AG08396 (cell line): ENCODE measurements around the gene KIF26A.

Source experiments
- DNase-seq: peaks from one replicate; pipeline ENCODE4 v3.0.0; 2012; ENCODE audit warnings: low spot score, mixed read lengths

The KIF26A gene

DNA sequence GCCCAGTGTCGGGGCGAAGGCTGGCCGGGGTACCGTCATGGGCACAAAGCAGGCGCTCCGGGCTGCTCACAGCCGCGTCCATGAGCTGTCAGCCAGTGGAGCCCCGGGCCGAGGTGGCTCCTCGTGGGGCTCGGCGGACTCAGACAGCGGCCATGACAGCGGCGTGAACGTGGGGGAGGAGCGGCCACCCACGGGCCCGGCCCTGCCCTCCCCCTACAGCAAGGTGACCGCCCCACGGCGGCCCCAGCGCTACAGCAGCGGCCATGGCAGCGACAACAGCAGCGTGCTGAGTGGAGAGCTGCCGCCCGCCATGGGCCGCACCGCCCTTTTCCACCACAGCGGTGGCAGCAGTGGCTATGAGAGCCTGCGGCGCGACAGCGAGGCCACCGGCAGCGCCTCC lies 39.0 kb downstream of the KIF26A start:
- DNase-seq: no peak

GRCh38 chr14:104178279-104178678 lies 39.9 kb downstream of the KIF26A start:
- no peak for DNase-seq

GRCh38 chr14:104179126-104179525 lies 40.7 kb downstream of the KIF26A start:
- DNase-seq: no peak

- DNase-seq: no peak
Measured at GRCh38 chr14:104179564-104180129, 41.3 kb downstream of the KIF26A start.

DNA sequence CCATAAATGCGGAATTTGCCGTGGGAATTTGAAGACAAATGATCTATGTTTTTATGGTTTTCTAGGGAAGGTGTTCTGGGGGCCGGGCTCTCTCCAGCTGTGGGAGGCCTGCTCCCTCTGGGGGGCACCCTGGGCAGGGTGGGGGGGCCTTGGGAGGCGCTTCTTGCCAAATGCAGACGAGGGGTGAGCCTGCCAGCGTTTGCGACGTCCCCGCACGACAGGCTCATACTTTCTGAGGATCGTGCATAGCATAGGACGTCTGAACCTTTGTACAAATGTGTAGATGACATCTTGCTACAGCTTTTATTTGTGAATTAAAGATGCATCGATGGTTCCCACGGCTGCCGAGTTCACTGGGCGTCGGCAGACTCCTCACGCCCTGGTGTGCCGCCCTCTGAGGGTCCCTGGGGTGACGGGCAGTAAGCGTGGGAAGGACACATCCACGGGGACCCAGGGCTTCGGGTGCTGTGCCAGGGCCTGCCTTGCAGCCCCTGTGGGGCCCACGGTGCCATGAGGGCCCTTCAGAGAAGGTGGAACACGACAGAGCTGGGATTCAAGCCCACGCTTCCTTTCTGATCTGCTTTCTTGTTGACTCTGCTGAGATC lies 42.3 kb downstream of the KIF26A start:
- no peak for DNase-seq

DNA sequence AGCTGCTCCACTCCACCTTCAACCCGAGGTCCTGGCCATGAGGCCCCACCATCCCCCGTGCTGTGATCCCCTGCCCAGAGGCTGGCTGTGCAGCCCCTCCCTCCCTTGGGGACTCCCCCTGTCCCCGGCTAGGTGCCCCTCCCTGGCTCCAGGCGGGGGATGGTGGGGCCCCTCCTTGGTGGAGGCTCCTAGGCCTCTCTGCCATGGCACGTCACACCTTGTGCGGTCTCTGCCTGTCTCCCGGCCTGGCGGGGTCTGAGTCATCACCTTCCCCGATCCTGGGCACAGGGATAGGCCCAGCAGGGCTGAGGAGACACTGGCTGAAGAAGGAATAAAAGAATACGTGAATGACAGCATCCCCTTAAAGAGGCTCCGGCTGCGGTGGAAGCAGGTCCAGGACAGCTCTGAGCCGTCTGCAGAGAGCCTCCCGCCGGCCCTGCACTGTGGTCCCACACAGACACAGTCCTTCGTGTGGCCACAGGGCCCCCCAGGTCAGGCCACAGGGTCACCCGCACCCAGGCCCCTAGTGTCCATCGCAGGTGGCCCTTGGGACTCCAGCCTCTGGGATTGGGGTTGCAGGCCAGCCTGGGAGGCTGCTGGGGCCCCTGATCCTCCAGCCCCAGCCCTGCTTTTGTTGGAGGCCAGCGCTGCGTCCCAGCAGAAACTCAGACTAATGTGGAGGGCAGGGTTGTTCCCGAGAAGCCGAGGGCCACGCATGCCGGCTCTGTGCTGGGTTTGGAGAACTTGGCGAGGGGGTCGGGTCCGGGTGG lies 43.6 kb downstream of the KIF26A start:
- DNase-seq: no peak

- DNase-seq: no peak
Measured at GRCh38 chr14:104182857-104183425, 44.6 kb downstream of the KIF26A start.

DNA sequence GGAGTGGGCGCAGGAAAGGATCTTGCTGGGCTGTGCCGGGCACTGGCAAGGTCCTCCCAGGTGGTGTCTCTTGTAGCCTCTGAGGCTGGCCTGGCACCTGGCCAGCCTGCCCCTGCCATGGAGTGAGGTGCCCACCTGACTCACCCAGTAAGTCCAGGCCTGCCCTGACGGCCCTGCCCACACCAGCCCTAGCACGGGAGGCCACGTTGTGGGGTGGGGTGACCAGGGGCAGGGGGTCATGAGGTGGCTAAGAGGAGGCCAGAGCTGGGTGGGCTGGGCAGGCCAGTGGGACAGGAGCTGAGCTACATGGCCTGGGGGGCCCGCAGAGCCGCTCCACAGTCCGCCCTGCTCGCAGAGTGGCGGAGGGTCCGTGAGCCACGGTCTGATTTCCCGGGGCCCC lies 45.4 kb downstream of the KIF26A start:
- no peak for DNase-seq

DNA sequence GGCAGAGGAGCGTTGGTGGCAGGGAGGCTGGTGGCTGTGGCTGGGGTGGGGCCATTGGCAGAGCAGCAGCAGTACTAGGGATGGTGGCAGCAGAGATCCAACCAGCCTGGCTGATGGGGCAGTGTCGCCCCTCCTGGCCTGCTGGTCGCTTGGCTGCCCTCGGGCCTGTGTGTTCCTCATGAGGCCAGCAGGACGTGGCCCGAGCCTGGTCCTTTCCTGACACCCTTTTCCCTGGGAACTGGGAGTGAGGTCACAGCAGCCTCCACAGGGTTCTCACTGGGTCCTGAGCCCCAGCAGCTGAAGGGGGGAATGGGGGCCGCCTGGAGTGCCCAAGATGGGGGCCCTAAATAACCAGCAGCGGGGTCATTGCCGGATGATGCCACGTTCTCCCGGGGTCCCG lies 46.1 kb downstream of the KIF26A start:
- no peak for DNase-seq

DNA sequence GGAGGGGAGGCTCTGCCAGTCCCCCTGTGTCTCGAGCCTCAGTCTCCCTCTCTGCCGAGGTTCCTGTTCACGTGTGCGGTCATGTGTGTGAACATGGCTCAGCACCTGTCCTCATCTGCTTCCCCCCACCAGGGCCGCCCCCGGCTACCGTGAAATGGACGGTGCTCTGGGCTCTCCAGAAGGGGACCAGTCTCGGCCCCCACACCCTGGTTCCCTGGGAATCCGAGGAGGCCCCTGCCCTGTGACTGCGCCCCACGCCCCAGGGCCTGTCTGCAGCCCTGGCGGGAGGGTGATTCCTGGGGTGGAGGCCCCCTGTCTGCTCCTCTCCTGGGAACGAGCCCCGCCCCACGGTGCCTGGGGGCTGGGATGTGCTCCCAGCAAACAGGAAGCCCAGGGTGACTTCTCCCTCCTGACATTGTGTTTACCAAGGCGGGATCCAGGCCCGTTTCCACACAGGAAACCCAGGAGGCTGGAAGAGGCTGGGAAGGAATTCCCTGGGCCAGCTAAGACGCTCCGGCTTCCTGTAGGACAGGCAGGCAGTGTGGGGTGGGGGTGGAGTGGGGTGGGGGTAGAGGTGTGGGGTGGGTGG lies 46.6 kb downstream of the KIF26A start:
- peak; percentile 12 for DNase-seq

- no peak for DNase-seq
Measured at GRCh38 chr14:104185916-104186495, 47.6 kb downstream of the KIF26A start.

DNA sequence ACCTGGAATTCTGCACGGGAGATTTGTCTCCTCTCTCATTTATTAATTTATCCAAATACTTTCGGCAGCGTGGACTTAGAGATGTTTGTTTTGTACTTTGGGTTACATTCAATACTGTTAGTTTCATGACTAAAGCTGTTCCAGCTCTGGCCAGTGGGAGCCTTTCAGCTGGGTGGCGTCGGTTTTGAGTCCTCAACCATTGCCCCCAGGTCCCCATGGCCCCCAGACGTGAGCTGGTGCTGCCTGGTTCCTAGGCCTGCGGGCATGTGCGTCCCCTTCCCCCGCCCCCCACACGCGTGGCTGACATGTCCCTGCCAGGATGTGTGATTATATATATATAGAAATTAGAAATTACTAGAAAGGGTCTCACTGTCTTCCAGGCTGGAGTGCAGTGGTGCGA lies 48.2 kb downstream of the KIF26A start:
- DNase-seq: peak; percentile 16

- peak; percentile 21 for DNase-seq
Measured at GRCh38 chr14:104187121-104187889, 48.9 kb downstream of the KIF26A start.

GRCh38 chr14:104187931-104188726 lies 49.7 kb downstream of the KIF26A start:
- peak; percentile 11 for DNase-seq

DNA sequence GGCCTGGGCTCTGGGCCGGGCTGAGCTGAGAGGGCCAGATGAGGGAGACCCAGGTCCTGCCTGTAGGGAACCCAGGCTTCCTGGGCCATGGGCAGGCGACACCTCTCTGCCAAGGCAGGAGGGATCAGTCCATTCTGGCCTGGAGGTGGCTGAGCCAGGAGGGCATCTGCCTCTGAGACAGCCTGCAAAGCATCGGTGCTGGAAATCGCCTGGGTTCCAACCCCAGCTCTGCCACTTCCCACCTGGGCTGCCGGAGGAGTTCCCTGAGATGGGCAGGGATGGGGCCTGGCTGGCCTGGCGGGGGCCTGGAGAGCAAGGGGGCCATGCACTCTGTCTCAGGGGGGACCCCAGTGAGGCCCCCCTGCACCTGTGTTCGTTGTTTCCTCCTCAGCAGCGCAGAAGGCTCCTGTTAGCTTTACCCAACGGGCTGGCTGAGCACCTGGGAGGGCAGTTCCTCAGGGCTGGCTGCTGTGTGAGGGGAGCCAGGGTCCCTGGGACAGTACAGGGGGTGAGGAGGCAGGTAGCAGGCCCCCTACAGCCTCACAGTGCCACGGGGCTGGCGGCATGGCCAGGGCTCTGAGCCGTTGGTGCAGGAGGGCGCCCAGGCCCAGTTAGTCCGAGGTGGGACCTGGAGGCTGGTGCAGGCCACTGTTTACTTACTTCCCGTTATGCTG lies 50.5 kb downstream of the KIF26A start:
- no peak for DNase-seq

DNA sequence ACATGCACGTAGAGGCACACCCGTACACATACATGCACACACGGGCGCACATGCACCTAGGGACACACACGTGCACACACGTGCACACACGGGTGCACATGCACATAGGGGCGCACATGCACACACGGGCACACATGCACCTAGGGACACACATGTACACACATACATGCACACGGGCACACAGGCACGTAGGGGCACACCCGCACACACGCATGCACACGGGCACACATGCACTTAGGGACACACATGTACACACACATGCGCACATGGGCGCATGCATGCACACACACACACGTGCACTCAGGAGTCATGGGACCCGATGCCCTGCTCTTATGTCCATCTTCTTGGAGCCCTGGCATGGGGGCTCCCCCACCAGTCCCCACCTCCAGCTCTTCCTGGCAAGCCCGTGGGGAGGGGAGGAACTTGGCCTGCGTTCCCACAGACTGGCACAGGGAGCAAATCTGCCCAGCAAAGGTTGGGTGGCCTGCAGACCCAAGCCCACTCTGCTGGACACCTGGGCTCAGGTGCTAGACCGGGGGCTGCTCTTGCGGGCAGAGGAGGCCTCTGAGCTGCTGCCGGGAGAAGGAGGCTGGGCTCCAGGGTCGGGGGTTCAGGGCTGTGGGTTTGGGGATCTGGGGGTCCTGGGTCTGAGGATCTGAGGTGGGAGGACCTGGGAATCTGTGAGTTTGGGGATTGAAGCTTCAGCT lies 51.4 kb downstream of the KIF26A start:
- no peak for DNase-seq

- DNase-seq: no peak
Measured at GRCh38 chr14:104190396-104191000, 52.1 kb downstream of the KIF26A start.

GRCh38 chr14:104191409-104191997 lies 53.1 kb downstream of the KIF26A start:
- DNase-seq: no peak
